ENCODE data around the gene GRID2. TPM values are rescaled to one million over a fixed set of nuclear protein-coding genes. Genes with fewer than 3 reads are reported as not detected.

GRID2 gene
- total and polyA plus RNA-seq, 10 of the 15 experiments (the other 5 are each of a cell fraction or from before 2014, with no cell fraction given), result not detected

DNA sequence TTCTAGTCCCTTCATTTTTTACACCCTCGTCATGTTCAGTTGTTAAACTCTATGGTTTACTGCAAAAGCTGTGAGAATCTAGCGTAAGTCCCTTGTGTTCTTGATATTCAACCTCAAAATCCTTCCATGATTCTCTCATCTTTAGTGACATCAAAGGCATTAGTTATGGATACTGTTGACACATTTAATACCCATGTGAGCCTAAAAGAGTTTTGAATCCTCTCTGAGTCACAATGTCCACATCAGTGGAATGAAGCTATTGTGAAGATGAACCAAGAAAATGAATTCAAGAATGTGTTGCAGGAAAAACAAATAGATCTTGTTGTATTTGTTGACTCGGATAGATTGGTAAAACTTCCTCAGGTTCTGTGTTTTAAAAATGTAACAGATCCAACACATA lies 1130.1 kb downstream of the GRID2 start:
- Histone ChIP-seq H3K9ac (ENCODE audit: control insufficient read depth, insufficient read depth, low read length) (no peak overlapping the region), H3K36me3 (ENCODE audit: control insufficient read depth in 2 of 2, insufficient read depth in 2 of 2, low read length in 1 of 2) (no peaks in the 10 kb centered on the region), H3K9me3 (replicated peaks; ENCODE audit: control insufficient read depth, insufficient read depth, low read length) (no peaks in the 10 kb centered on the region), H3K4me2 (ENCODE audit: control insufficient read depth, insufficient read depth) (no peak overlapping the region), H3K4me1 (ENCODE audit: control insufficient read depth, insufficient read depth, low read length) (no peaks in the 10 kb centered on the region), H4K20me1 (ENCODE audit: control insufficient read depth, insufficient read depth) (no peaks in the 10 kb centered on the region), H3K27me3 (replicated peaks in 1 of 2; ENCODE audit: control insufficient read depth in 2 of 2, insufficient read depth in 2 of 2, low read length in 1 of 2) (no peaks in the 10 kb centered on the region), H2AFZ (ENCODE audit: control insufficient read depth, low read depth, low read length) (no peak overlapping the region), H3K79me2 (ENCODE audit: control insufficient read depth, insufficient read depth, low read length) (no peaks in the 10 kb centered on the region), H3K4me3 (no peak overlapping the region), H3K27ac (ENCODE audit: control insufficient read depth, insufficient read depth) (no peak overlapping the region)
- RAD21 ChIA-PET (ENCODE audit: unreplicated experiment), result no interaction called here
- BruUV-seq (replicated peaks), result no TSS peak
- in situ Hi-C loops (cut with MboI), result no loop called here
- intact Hi-C loops (cut with micrococcal nuclease; ENCODE audit: unreplicated experiment), result no loop called here
- DNase-seq (ENCODE audit: low read depth, low spot score) (no peak), FAIRE-seq (no peak), ATAC-seq (no peak)
- 11% methylated on average over 3 of the region's 3 CpGs for WGBS (ENCODE audit: insufficient coverage, insufficient replicate concordance, low lambda C conversion rate, missing lambda C conversion rate)
- POLR2A ChIA-PET, result no interaction called here
- CTCF ChIA-PET, result no interaction called here
- TF ChIP-seq KAT2A (conservative IDR thresholded peaks at IDR 0.05; ENCODE audit: control insufficient read depth, low read depth, low read length) (no peak), SMAD5 (IDR thresholded peaks at IDR 0.05; ENCODE audit: low read depth) (no peak), NR2F1 (conservative IDR thresholded peaks at IDR 0.05) (no peak), GABPA (IDR thresholded peaks at IDR 0.05; ENCODE audit: low read depth) (no peak), EP300 (IDR thresholded peaks at IDR 0.05; ENCODE audit: borderline replicate concordance in 1 of 2, control insufficient read depth in 1 of 2, low read depth in 2 of 2, low read length in 2 of 2) (no peak), TCF7 (IDR thresholded peaks at IDR 0.05; ENCODE audit: borderline replicate concordance) (no peak), CTCF (IDR thresholded peaks at IDR 0.05 in 2 of 3, conservative IDR thresholded peaks at IDR 0.05 in 1 of 3; ENCODE audit: control insufficient read depth in 2 of 3, extremely low read depth in 1 of 3, insufficient read depth in 1 of 3, low read depth in 3 of 3, low read length in 3 of 3) (no peak), FOXK2 (IDR thresholded peaks at IDR 0.05) (no peak), PML (IDR thresholded peaks at IDR 0.05; ENCODE audit: low read length) (no peak), MXI1 (IDR thresholded peaks at IDR 0.05; ENCODE audit: low read depth, low read length) (no peak), USF2 (IDR thresholded peaks at IDR 0.05; ENCODE audit: borderline replicate concordance, low read depth, low read length) (no peak)
- TF ChIP-seq, protein P1, sequence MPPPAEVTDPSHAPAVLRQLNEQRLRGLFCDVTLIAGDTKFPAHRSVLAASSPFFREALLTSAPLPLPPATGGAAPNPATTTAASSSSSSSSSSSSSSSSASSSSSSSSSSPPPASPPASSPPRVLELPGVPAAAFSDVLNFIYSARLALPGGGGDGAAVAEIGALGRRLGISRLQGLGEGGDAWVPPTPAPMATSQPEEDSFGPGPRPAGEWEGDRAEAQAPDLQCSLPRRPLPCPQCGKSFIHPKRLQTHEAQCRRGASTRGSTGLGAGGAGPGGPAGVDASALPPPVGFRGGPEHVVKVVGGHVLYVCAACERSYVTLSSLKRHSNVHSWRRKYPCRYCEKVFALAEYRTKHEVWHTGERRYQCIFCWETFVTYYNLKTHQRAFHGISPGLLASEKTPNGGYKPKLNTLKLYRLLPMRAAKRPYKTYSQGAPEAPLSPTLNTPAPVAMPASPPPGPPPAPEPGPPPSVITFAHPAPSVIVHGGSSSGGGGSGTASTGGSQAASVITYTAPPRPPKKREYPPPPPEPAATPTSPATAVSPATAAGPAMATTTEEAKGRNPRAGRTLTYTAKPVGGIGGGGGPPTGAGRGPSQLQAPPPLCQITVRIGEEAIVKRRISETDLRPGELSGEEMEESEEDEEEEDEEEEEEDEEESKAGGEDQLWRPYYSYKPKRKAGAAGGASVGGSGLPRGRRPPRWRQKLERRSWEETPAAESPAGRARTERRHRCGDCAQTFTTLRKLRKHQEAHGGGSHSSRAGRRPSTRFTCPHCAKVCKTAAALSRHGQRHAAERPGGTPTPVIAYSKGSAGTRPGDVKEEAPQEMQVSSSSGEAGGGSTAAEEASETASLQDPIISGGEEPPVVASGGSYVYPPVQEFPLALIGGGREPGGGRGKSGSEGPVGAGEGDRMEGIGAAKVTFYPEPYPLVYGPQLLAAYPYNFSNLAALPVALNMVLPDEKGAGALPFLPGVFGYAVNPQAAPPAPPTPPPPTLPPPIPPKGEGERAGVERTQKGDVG (CRISPR knock-in tag; IDR thresholded peaks at IDR 0.05), result no peak
- SMC1A ChIA-PET (ENCODE audit: uncharacterized antibody, unreplicated experiment), result interaction anchor here (1.2 to 1.5 kb wide), 2 partner anchors 15 to 81 kb away, joined by 3 to 4 read pairs; no protein-coding TSS in a partner anchor

Data from GM12878 (cell line).